Panc1 (cell line): ENCODE results near the gene LRP3.

Experiments used
- SIN3A ChIP-seq: IDR thresholded peaks from 2 replicates; pipeline ENCODE4 v1.6.1; 2012; ENCODE audit warnings: low read depth, mild to moderate bottlenecking, low read length, moderate library complexity, borderline replicate concordance; ENCODE audit not compliant: insufficient read depth
- TCF7L2 ChIP-seq: IDR thresholded peaks from 2 replicates; pipeline ENCODE4 v1.6.1; 2011; ENCODE audit warnings: mild to moderate bottlenecking, low read depth, low read length, inconsistent platforms
- TF ChIP-seq, protein P1 (sequence below): fragments of 450-650 bp; IDR thresholded peaks from 2 replicates; pipeline ENCODE4 v1.5.1; 2017; ENCODE audit warnings: mild to moderate bottlenecking

DNA sequence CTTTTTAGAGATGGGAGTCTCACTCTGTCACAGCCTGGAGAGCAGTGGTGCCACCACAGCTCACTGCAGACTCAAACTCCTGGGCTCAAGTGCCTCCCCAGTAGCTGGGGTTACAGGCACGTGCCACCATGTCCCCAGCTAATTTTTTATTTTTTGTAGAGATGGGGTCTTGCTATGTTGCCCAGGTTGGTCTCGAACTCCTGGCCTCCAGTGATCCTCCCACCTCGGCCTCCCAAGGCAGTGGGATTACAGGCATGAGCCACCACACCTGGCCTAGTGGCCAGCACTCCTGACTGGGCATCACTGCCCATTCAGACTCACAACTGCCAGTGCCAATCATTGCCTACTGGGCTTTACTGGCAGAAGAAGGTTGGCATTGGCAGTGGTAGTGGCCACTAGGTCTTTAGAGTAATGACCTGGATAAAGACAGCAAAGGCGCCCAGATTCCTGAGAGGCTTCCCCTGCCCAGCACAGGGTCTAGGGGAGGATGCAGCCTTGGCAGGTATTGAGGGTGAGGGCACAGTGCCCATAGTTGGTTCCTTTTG, 58.4 kb downstream of the LRP3 start:
- TF ChIP-seq, protein P1, sequence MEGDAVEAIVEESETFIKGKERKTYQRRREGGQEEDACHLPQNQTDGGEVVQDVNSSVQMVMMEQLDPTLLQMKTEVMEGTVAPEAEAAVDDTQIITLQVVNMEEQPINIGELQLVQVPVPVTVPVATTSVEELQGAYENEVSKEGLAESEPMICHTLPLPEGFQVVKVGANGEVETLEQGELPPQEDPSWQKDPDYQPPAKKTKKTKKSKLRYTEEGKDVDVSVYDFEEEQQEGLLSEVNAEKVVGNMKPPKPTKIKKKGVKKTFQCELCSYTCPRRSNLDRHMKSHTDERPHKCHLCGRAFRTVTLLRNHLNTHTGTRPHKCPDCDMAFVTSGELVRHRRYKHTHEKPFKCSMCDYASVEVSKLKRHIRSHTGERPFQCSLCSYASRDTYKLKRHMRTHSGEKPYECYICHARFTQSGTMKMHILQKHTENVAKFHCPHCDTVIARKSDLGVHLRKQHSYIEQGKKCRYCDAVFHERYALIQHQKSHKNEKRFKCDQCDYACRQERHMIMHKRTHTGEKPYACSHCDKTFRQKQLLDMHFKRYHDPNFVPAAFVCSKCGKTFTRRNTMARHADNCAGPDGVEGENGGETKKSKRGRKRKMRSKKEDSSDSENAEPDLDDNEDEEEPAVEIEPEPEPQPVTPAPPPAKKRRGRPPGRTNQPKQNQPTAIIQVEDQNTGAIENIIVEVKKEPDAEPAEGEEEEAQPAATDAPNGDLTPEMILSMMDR: no peak
- no peak for TF ChIP-seq SIN3A
- TF ChIP-seq TCF7L2: no peak
